Breast epithelium (tissue), 3 donors: ENCODE data around the gene GRIP1.

ENCODE experiments used
- POLR2A ChIP-seq: fragments of 450-650 bp; IDR thresholded peaks from one replicate; pipeline ENCODE4 v1.6.1; 2016; ENCODE audit warnings: antibody characterized with exemption, mild to moderate bottlenecking, moderate library complexity
- POLR2AphosphoS5 ChIP-seq, 3 donors: sonication (generic); formaldehyde crosslinking; IDR thresholded peaks; one replicate each; pipeline ENCODE4 v1.6.1; 2017; ENCODE audit warnings: antibody characterized with exemption in 3 of 3
- TF ChIP-seq, protein P1 (sequence below), 3 donors: fragments of 450-650 bp; IDR thresholded peaks; one replicate each; pipeline ENCODE4 v1.5.1; 2016 to 2017; ENCODE audit warnings: antibody characterized with exemption in 3 of 3, mild to moderate bottlenecking in 3 of 3, moderate library complexity in 3 of 3

DNA sequence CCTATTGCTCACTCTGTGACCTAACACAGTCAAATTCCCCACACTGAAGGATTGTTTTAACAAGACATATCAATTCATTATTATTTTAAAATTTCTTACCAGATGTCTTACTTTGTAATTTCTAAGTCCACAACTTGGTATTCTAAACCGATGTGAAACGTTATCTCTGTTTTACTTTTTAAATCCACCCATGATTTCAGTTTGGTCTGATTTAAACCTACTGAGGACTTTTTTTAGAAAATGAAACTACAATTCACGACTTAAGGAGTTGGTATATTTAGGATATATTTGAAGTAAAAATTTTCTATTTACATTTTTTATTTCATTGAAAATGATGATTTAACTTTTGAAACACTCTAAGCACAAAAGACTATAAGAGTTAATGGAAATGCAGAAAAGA lies 35.1 kb upstream of the GRIP1 start:
- TF ChIP-seq, protein P1, sequence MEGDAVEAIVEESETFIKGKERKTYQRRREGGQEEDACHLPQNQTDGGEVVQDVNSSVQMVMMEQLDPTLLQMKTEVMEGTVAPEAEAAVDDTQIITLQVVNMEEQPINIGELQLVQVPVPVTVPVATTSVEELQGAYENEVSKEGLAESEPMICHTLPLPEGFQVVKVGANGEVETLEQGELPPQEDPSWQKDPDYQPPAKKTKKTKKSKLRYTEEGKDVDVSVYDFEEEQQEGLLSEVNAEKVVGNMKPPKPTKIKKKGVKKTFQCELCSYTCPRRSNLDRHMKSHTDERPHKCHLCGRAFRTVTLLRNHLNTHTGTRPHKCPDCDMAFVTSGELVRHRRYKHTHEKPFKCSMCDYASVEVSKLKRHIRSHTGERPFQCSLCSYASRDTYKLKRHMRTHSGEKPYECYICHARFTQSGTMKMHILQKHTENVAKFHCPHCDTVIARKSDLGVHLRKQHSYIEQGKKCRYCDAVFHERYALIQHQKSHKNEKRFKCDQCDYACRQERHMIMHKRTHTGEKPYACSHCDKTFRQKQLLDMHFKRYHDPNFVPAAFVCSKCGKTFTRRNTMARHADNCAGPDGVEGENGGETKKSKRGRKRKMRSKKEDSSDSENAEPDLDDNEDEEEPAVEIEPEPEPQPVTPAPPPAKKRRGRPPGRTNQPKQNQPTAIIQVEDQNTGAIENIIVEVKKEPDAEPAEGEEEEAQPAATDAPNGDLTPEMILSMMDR (IDR thresholded peaks at IDR 0.05) = no peak
- TF ChIP-seq POLR2AphosphoS5 (IDR thresholded peaks at IDR 0.05) (no peak), POLR2A (no peak)
